H1 (cell line): ENCODE data around the gene RNASE2. TPM values are rescaled to one million over a fixed set of nuclear protein-coding genes. Genes with fewer than 3 reads are reported as not detected.

Experiments used
- CHD7 ChIP-seq: fragments of 300-600 bp; sonication (generic); IDR thresholded peaks from 2 replicates; pipeline ENCODE4 v1.7.1; 2012; ENCODE audit warnings: low read length, moderate library complexity, mild to moderate bottlenecking, inconsistent platforms; ENCODE audit not compliant: insufficient replicate concordance
- SIX5 ChIP-seq: IDR thresholded peaks from 2 replicates; pipeline ENCODE4 v1.6.1; 2011; ENCODE audit warnings: mild to moderate bottlenecking, low read depth, low read length
- SUZ12 ChIP-seq: fragments of 200-600 bp; sonication (generic); IDR thresholded peaks from 2 replicates; pipeline ENCODE4 v1.6.1; 2012; ENCODE audit warnings: mild to moderate bottlenecking, inconsistent platforms, low read length, moderate library complexity, mixed read lengths
- polyA plus RNA-seq, 7 experiments: library from polyadenylated mRNA; depleted of rRNA in 3 of 7; stranded (reverse) in 5 of 7; unstranded in 2 of 7; fragments of >200 nt in 5 of 7; fragments of 200-250 nt in 2 of 7; gene quantifications; 1 replicate in 5 of 7; 2 replicates in 1 of 7; 4 replicates in 1 of 7; pipeline versions ENCODE4 v1.2.1 to v1.2.3, GENCODE V29; 2011 to 2013; ENCODE audit warnings: missing spikeins in 2 of 7, mixed read lengths in 2 of 7
- total RNA-seq: library from RNA; stranded (reverse); fragmentation: NEBNext Ultra II Directional; extraction: Animal tissue kit (Norgen Biotek cat#: 25700); gene quantifications from 2 replicates; pipeline ENCODE4 v1.2.1, GENCODE V29; 2021

Gene RNASE2
- total and polyA plus RNA-seq, 2 of the 8 experiments (the other 6 are each of a cell fraction or from before 2014, with no cell fraction given): not detected

- TF ChIP-seq CHD7: no peak
- TF ChIP-seq SUZ12: no peak
- TF ChIP-seq SIX5: no peak
- TF ChIP-seq, all 59 proteins: peak for 0
Observed at GRCh38 chr14:21001218-21001617, 45.9 kb downstream of the RNASE2 start (continued).
